ENCODE measurements around the gene SLC25A21.

DNA sequence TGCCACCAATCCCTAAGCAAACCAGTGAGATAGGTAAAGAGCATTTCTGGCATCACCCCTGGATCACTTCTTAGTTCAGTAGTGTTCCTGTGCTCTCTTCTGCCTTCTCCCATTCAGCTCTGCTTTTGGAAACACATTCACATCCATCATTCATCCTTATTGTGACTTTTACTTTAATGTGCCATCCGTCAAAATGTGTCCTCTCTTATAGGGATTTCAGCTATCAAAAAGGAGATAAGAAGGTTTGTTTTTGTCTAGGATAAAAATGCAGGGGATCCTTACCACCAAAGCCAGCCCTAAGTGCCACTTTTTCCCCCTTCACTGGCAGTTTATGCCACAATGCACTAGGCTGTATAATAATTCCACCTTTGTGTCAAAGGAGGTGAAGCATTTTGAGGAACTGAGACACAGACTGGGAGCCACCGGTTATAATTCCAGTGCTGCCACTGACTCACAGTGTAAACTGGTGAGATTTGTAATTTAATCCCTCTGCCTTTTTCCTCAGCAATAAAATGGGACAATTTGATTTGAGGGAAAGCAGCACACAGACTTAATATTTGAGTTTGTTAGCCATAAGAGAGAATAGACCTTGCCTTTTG, 352.2 kb downstream of the SLC25A21 start:
- no peak for TF ChIP-seq POLR2A (IDR thresholded peaks at IDR 0.05)
- TF ChIP-seq, protein P1, sequence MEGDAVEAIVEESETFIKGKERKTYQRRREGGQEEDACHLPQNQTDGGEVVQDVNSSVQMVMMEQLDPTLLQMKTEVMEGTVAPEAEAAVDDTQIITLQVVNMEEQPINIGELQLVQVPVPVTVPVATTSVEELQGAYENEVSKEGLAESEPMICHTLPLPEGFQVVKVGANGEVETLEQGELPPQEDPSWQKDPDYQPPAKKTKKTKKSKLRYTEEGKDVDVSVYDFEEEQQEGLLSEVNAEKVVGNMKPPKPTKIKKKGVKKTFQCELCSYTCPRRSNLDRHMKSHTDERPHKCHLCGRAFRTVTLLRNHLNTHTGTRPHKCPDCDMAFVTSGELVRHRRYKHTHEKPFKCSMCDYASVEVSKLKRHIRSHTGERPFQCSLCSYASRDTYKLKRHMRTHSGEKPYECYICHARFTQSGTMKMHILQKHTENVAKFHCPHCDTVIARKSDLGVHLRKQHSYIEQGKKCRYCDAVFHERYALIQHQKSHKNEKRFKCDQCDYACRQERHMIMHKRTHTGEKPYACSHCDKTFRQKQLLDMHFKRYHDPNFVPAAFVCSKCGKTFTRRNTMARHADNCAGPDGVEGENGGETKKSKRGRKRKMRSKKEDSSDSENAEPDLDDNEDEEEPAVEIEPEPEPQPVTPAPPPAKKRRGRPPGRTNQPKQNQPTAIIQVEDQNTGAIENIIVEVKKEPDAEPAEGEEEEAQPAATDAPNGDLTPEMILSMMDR (IDR thresholded peaks at IDR 0.05): no peak

Data from esophagus squamous epithelium (tissue), 4 donors.